ENCODE results near the gene LSP1.

- TF ChIP-seq TAF1 (IDR thresholded peaks at IDR 0.05; ENCODE audit: low read depth) (no peak), CTCF (IDR thresholded peaks at IDR 0.05; ENCODE audit: poor library complexity, severe bottlenecking) (no peak), RAD21 (conservative IDR thresholded peaks at IDR 0.05) (no peak), POLR2AphosphoS5 (IDR thresholded peaks at IDR 0.05) (no peak), EZH2 (IDR thresholded peaks at IDR 0.05; ENCODE audit: borderline replicate concordance, insufficient read depth, low read length, poor library complexity, severe bottlenecking) (no peak), MXI1 (conservative IDR thresholded peaks at IDR 0.05; ENCODE audit: poor library complexity, severe bottlenecking) (no peak), EP300 (conservative IDR thresholded peaks at IDR 0.05; ENCODE audit: poor library complexity, severe bottlenecking) (no peak)
Observed at GRCh38 chr11:1803246-1803645, 49.6 kb upstream of the LSP1 start.

All from neural cell (in vitro differentiated cells).